AG09319 (cell line): ENCODE data around the gene TBC1D8B.
"Not testable (repeated sequence)": the region's sequence is repeated elsewhere in the genome, so short reads cannot be mapped to it uniquely, and the experiment has no call there.

Experiments
- DNase-seq: peaks from one replicate; pipeline ENCODE4 v3.0.0-alpha.2; 2010; ENCODE audit warnings: low read depth; ENCODE audit errors: extremely low read depth
- TF ChIP-seq, protein P1 (sequence below): IDR thresholded peaks from 2 replicates; pipeline ENCODE4 v1.5.1; 2011; ENCODE audit warnings: low read depth, mild to moderate bottlenecking, inconsistent platforms, low read length, moderate library complexity

Gene TBC1D8B

DNA sequence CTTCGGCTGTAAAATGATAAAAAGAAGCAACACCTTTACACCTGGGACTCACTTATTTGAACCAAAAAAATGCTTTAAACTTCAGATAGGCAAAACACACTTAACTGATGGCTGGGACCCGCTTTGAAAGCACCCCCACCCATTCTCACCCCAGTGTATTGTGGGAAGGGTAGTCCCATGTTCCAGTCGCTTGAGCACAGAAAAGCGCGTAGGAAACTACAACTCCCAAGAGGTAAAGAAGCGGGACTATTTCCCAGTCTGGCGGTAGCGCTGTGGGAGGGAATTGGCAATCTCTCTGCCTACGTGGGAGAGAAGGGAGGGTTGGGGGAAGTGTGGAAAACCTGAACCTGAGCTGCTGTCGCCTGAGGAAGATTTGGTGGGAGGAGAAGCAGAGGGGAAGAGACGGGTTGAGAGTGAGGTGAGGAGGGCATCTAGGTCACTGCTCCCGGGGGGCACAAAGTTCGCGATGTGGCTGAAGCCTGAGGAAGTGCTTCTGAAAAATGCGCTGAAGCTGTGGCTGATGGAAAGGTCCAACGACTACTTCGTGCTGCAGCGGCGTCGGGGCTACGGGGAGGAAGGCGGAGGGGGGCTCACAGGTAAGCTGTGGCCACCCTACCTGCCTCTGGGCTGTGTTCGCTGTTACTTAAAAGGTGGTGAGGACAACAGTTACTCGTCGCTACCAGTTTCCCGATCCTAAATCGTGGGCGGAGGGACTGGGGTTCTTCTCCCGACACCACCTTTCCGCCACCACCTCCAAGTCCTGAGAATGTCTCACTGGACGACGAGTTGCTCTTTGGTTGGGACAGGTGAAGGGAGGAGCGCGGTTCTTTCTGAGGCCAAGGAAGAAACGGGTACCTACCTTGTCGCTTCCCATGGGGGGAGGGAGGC is at the start of gene TBC1D8B:
Gene TBC1D8B (plus strand): TSS at position 286 of the 888 bp plus-strand sequence. CDS start 181 bp downstream, at position 467.
- peak; percentile 70 for DNase-seq
- TF ChIP-seq, protein P1, sequence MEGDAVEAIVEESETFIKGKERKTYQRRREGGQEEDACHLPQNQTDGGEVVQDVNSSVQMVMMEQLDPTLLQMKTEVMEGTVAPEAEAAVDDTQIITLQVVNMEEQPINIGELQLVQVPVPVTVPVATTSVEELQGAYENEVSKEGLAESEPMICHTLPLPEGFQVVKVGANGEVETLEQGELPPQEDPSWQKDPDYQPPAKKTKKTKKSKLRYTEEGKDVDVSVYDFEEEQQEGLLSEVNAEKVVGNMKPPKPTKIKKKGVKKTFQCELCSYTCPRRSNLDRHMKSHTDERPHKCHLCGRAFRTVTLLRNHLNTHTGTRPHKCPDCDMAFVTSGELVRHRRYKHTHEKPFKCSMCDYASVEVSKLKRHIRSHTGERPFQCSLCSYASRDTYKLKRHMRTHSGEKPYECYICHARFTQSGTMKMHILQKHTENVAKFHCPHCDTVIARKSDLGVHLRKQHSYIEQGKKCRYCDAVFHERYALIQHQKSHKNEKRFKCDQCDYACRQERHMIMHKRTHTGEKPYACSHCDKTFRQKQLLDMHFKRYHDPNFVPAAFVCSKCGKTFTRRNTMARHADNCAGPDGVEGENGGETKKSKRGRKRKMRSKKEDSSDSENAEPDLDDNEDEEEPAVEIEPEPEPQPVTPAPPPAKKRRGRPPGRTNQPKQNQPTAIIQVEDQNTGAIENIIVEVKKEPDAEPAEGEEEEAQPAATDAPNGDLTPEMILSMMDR, result no peak

- DNase-seq, result not testable (repeated sequence)
These were observed 33.2 kb upstream of the TBC1D8B start for GRCh38 chrX:106769288-106769687.

GRCh38 chrX:106774981-106775380 is 27.5 kb upstream of the TBC1D8B start:
- no peak for DNase-seq
- TF ChIP-seq, protein P1, result no peak

GRCh38 chrX:106780264-106780663 is 22.2 kb upstream of the TBC1D8B start:
- TF ChIP-seq, protein P1, result no peak
- DNase-seq, result no peak

DNA sequence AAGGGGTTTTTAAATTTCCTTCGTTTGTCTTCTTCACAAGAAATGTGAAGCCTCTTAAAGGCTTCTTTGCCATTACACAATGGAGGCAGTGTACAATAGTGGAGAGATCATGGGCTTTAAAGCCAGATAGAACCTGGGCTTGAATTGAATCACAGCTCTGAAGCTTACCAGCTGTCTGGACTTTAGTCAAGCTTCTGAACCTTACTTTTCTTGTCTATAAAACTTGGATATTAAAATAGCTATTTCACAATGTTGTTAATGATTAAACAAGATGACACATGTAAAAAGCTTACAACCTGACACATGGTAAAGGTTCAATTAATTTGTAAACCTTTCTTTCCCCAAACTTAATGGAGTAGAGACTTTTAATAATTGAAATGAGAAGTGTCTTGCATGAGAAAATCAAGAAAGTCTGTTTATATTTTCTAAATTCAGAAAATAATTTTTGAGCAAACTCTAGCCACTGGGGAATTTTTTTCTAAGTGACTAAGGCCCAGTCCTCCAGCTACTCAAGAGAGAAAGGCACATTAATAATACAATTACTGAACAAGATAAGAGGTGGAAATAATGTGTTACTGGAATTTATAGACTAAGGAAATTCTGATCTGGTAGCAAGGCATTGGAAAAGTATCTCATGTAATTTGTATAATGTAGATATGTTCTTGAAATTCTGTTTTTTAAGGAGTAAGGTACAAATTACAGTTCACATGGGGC is 21.7 kb upstream of the TBC1D8B start:
- TF ChIP-seq, protein P1, result no peak
- DNase-seq, result no peak

DNA sequence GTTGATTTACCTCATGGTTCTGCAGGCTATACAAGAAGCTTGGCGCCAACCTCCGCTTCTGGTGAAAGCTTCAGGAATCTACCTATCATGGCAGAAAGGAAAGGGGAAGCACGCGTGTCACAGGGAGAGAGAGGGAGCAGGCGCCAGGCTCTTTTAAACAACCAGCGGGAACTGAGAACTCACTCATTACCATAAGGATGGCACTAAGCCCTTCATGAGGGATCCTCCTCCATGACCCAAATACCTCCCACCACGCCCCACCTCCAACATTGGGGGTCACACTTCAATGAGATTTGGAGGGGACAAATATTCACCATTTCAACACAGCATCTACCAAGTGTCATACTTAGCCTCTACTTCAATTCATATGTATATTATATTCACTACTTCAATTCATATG is 18.8 kb upstream of the TBC1D8B start:
- TF ChIP-seq, protein P1, result no peak
- DNase-seq, result no peak

GRCh38 chrX:106791495-106791894 is 11.0 kb upstream of the TBC1D8B start:
- TF ChIP-seq, protein P1, result peak; percentile 34
- DNase-seq, result no peak

- TF ChIP-seq, protein P1, result no peak
- no peak for DNase-seq
These were observed 448 bp upstream of the TBC1D8B start for GRCh38 chrX:106802063-106802387.
